ENCODE data around the gene FCHO1. TPM values are rescaled to one million over a fixed set of nuclear protein-coding genes. Genes with fewer than 3 reads are reported as not detected.

FCHO1 gene
- total and polyA plus RNA-seq, 4 donors = 0.69 to 2.8 (median 1.7) TPM

DNA sequence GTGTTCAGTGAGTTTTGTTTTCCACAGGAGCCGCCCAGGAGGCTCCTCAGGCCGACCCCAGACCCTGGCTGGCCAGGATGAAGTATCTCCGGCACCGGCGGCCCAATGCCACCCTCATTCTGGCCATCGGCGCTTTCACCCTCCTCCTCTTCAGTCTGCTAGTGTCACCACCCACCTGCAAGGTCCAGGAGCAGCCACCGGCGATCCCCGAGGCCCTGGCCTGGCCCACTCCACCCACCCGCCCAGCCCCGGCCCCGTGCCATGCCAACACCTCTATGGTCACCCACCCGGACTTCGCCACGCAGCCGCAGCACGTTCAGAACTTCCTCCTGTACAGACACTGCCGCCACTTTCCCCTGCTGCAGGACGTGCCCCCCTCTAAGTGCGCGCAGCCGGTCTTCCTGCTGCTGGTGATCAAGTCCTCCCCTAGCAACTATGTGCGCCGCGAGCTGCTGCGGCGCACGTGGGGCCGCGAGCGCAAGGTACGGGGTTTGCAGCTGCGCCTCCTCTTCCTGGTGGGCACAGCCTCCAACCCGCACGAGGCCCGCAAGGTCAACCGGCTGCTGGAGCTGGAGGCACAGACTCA is 56.5 kb downstream of the FCHO1 start:
- no peaks in the 10 kb centered on the region for H3K4me1 ChIP-seq (ENCODE audit: control insufficient read depth in 4 of 4, insufficient read depth in 4 of 4, low read length in 3 of 4)
- H3K27me3 ChIP-seq (ENCODE audit: control insufficient read depth in 4 of 4, insufficient read depth in 4 of 4, low read length in 3 of 4) = peaks cover 0 to 4% (median 2%) of the 10 kb centered on the region in 4 donors
- H3K27ac ChIP-seq (ENCODE audit: low read depth in 1 of 2, low read length in 2 of 2) = no peak overlapping the region
- no peak overlapping the region for H3K4me3 ChIP-seq (ENCODE audit: low read depth in 1 of 3, low read length in 3 of 3)
- TF ChIP-seq FOXA2 (IDR thresholded peaks at IDR 0.05) (no peak), YY1 (IDR thresholded peaks at IDR 0.05) (no peak)
- no peaks in the 10 kb centered on the region for H3K36me3 ChIP-seq (ENCODE audit: control insufficient read depth in 4 of 4, insufficient read depth in 3 of 4, low read depth in 1 of 4, low read length in 3 of 4)
- WGBS = 55% methylated on average over 38 of the region's 38 CpGs
- H3K9ac ChIP-seq (ENCODE audit: low read depth in 1 of 2, low read length in 2 of 2) = no peak overlapping the region
- no peak for DNase-seq (ENCODE audit: low spot score)
- no peaks in the 10 kb centered on the region for H3K9me3 ChIP-seq (ENCODE audit: control insufficient read depth in 4 of 4, low read length in 3 of 4)

GRCh38 chr19:17811103-17811502 is 59.8 kb downstream of the FCHO1 start:
- TF ChIP-seq, protein P1, sequence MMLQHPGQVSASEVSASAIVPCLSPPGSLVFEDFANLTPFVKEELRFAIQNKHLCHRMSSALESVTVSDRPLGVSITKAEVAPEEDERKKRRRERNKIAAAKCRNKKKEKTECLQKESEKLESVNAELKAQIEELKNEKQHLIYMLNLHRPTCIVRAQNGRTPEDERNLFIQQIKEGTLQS (IDR thresholded peaks at IDR 0.05) = no peak
- TF ChIP-seq NR2F2 (IDR thresholded peaks at IDR 0.05) (no peak), RAD21 (IDR thresholded peaks at IDR 0.05) (no peak), HNF4A (conservative IDR thresholded peaks at IDR 0.05) (no peak), RXRA (IDR thresholded peaks at IDR 0.05) (no peak), HNF4G (IDR thresholded peaks at IDR 0.05) (no peak), JUND (IDR thresholded peaks at IDR 0.05) (no peak), FOXA2 (IDR thresholded peaks at IDR 0.05) (no peak), EGR1 (IDR thresholded peaks at IDR 0.05; ENCODE audit: low read depth in 2 of 2) (no peak), REST (IDR thresholded peaks at IDR 0.05) (no peak)
- Histone ChIP-seq H3K27ac (ENCODE audit: low read depth in 1 of 2, low read length in 2 of 2) (no peak overlapping the region), H3K9ac (ENCODE audit: low read depth in 1 of 2, low read length in 2 of 2) (no peak overlapping the region), H3K4me1 (ENCODE audit: control insufficient read depth in 4 of 4, insufficient read depth in 4 of 4, low read length in 3 of 4) (no peaks in the 10 kb centered on the region), H3K36me3 (ENCODE audit: control insufficient read depth in 4 of 4, insufficient read depth in 3 of 4, low read depth in 1 of 4, low read length in 3 of 4) (no peaks in the 10 kb centered on the region), H3K27me3 (ENCODE audit: control insufficient read depth in 4 of 4, insufficient read depth in 4 of 4, low read length in 3 of 4) (peaks cover 0 to 7% (median 2%) of the 10 kb centered on the region in 4 donors), H3K9me3 (ENCODE audit: control insufficient read depth in 4 of 4, low read length in 3 of 4) (no peaks in the 10 kb centered on the region), H3K4me3 (ENCODE audit: low read depth in 1 of 3, low read length in 3 of 3) (no peak overlapping the region)
- no peak for DNase-seq (ENCODE audit: low spot score)
- 95% methylated on average over 2 of the region's 2 CpGs for WGBS

- Histone ChIP-seq H3K27me3 (ENCODE audit: control insufficient read depth in 4 of 4, insufficient read depth in 4 of 4, low read length in 3 of 4) (peaks cover 0 to 10% (median 2%) of the 10 kb centered on the region in 4 donors), H3K36me3 (ENCODE audit: control insufficient read depth in 4 of 4, insufficient read depth in 3 of 4, low read depth in 1 of 4, low read length in 3 of 4) (no peaks in the 10 kb centered on the region), H3K9me3 (ENCODE audit: control insufficient read depth in 4 of 4, low read length in 3 of 4) (no peaks in the 10 kb centered on the region), H3K27ac (ENCODE audit: low read depth in 1 of 2, low read length in 2 of 2) (no peak overlapping the region), H3K4me1 (ENCODE audit: control insufficient read depth in 4 of 4, insufficient read depth in 4 of 4, low read length in 3 of 4) (no peaks in the 10 kb centered on the region), H3K4me3 (ENCODE audit: low read depth in 1 of 3, low read length in 3 of 3) (no peak overlapping the region), H3K9ac (ENCODE audit: low read depth in 1 of 2, low read length in 2 of 2) (no peak overlapping the region)
- TF ChIP-seq TAF1 (conservative IDR thresholded peaks at IDR 0.05) = no peak
- no peak for TF ChIP-seq CTCF (IDR thresholded peaks at IDR 0.05; ENCODE audit: low read depth, low read length, missing input control)
- no peak for TF ChIP-seq RAD21 (IDR thresholded peaks at IDR 0.05)
- TF ChIP-seq FOXA1 (IDR thresholded peaks at IDR 0.05) = no peak
- TF ChIP-seq GABPA (IDR thresholded peaks at IDR 0.05 in 1 of 2, conservative IDR thresholded peaks at IDR 0.05 in 1 of 2) = no peak
- no peak for TF ChIP-seq HNF4G (IDR thresholded peaks at IDR 0.05)
- no peak for TF ChIP-seq ZBTB33 (IDR thresholded peaks at IDR 0.05)
- TF ChIP-seq, protein P1 (IDR thresholded peaks at IDR 0.05) = no peak
- TF ChIP-seq NR2F2 (IDR thresholded peaks at IDR 0.05) = no peak
- WGBS = 87% methylated on average over 20 of the region's 20 CpGs
- no peak for DNase-seq (ENCODE audit: low spot score)
Observed at GRCh38 chr19:17811681-17812080, 60.4 kb downstream of the FCHO1 start.
